ENCODE data around the gene IRGQ.
"Not testable (repeated sequence)": the region's sequence is repeated elsewhere in the genome, so short reads cannot be mapped to it uniquely, and the experiment has no call there.

IRGQ gene

GRCh38 chr19:43551399-43552197, 44.3 kb downstream of the IRGQ start:
- H3K36me3 ChIP-seq (ENCODE audit: control insufficient read depth, insufficient read depth, low read length) = peaks cover 53% of the 10 kb centered on the region
- H3K27ac ChIP-seq (ENCODE audit: low read depth, low read length) = no peak overlapping the region
- H3K9ac ChIP-seq (ENCODE audit: low read depth, low read length) = no peak overlapping the region
- no peaks in the 10 kb centered on the region for H3K9me3 ChIP-seq (ENCODE audit: control insufficient read depth, insufficient read depth, low read length)
- no peaks in the 10 kb centered on the region for H3K4me1 ChIP-seq (ENCODE audit: control insufficient read depth, insufficient read depth, low read length)
- H3K27me3 ChIP-seq (ENCODE audit: control insufficient read depth, insufficient read depth, low read length) = no peaks in the 10 kb centered on the region
- H3K4me3 ChIP-seq (ENCODE audit: low read depth, low read length) = no peak overlapping the region

GRCh38 chr19:43548706-43549105, 47.2 kb downstream of the IRGQ start:
- Histone ChIP-seq H3K27ac (ENCODE audit: low read depth, low read length) (no peak overlapping the region), H3K9ac (ENCODE audit: low read depth, low read length) (no peak overlapping the region), H3K4me3 (ENCODE audit: low read depth, low read length) (no peak overlapping the region), H3K36me3 (ENCODE audit: control insufficient read depth, insufficient read depth, low read length) (peaks cover 60% of the 10 kb centered on the region), H3K27me3 (ENCODE audit: control insufficient read depth, insufficient read depth, low read length) (no peaks in the 10 kb centered on the region), H3K9me3 (ENCODE audit: control insufficient read depth, insufficient read depth, low read length) (no peaks in the 10 kb centered on the region), H3K4me1 (ENCODE audit: control insufficient read depth, insufficient read depth, low read length) (no peaks in the 10 kb centered on the region)

- H3K9me3 ChIP-seq (ENCODE audit: control insufficient read depth, insufficient read depth, low read length); H3K9ac ChIP-seq (ENCODE audit: low read depth, low read length); H3K4me3 ChIP-seq (ENCODE audit: low read depth, low read length); H3K27ac ChIP-seq (ENCODE audit: low read depth, low read length); H3K27me3 ChIP-seq (ENCODE audit: control insufficient read depth, insufficient read depth, low read length); H3K4me1 ChIP-seq (ENCODE audit: control insufficient read depth, insufficient read depth, low read length): not testable (repeated sequence)
- H3K36me3 ChIP-seq (ENCODE audit: control insufficient read depth, insufficient read depth, low read length) = peaks cover 60% of the 10 kb centered on the region
These were observed 48.0 kb downstream of the IRGQ start for GRCh38 chr19:43547926-43548325.

- Histone ChIP-seq H3K9me3 (ENCODE audit: control insufficient read depth, insufficient read depth, low read length) (no peaks in the 10 kb centered on the region), H3K4me3 (ENCODE audit: low read depth, low read length) (no peak overlapping the region), H3K36me3 (ENCODE audit: control insufficient read depth, insufficient read depth, low read length) (peaks cover 63% of the 10 kb centered on the region)
These were observed 49.4 kb downstream of the IRGQ start for GRCh38 chr19:43546581-43546980.

GRCh38 chr19:43545981-43546380, 50.0 kb downstream of the IRGQ start:
- Histone ChIP-seq H3K4me1 (ENCODE audit: control insufficient read depth, insufficient read depth, low read length) (no peaks in the 10 kb centered on the region), H3K36me3 (ENCODE audit: control insufficient read depth, insufficient read depth, low read length) (peaks cover 61% of the 10 kb centered on the region), H3K27ac (ENCODE audit: low read depth, low read length) (no peak overlapping the region), H3K9me3 (ENCODE audit: control insufficient read depth, insufficient read depth, low read length) (no peaks in the 10 kb centered on the region), H3K27me3 (ENCODE audit: control insufficient read depth, insufficient read depth, low read length) (no peaks in the 10 kb centered on the region), H3K4me3 (ENCODE audit: low read depth, low read length) (no peak overlapping the region), H3K9ac (ENCODE audit: low read depth, low read length) (no peak overlapping the region)

More at GRCh38 chr19:43546581-43546980, 49.4 kb downstream of the IRGQ start:
- no peak overlapping the region for H3K9ac ChIP-seq (ENCODE audit: low read depth, low read length)
- H3K27me3 ChIP-seq (ENCODE audit: control insufficient read depth, insufficient read depth, low read length) = no peaks in the 10 kb centered on the region
- no peak overlapping the region for H3K27ac ChIP-seq (ENCODE audit: low read depth, low read length)
- H3K4me1 ChIP-seq (ENCODE audit: control insufficient read depth, insufficient read depth, low read length) = no peaks in the 10 kb centered on the region

- H3K4me1 ChIP-seq (ENCODE audit: control insufficient read depth, insufficient read depth, low read length) = no peaks in the 10 kb centered on the region
- H3K4me3 ChIP-seq (ENCODE audit: low read depth, low read length) = no peak overlapping the region
- no peak overlapping the region for H3K9ac ChIP-seq (ENCODE audit: low read depth, low read length)
- peaks cover 62% of the 10 kb centered on the region for H3K36me3 ChIP-seq (ENCODE audit: control insufficient read depth, insufficient read depth, low read length)
- H3K27ac ChIP-seq (ENCODE audit: low read depth, low read length) = no peak overlapping the region
- H3K27me3 ChIP-seq (ENCODE audit: control insufficient read depth, insufficient read depth, low read length) = no peaks in the 10 kb centered on the region
- H3K9me3 ChIP-seq (ENCODE audit: control insufficient read depth, insufficient read depth, low read length) = no peaks in the 10 kb centered on the region
These were observed 50.7 kb downstream of the IRGQ start for GRCh38 chr19:43545276-43545675.

GRCh38 chr19:43544077-43544476, 51.9 kb downstream of the IRGQ start:
- Histone ChIP-seq H3K27me3 (ENCODE audit: control insufficient read depth, insufficient read depth, low read length) (no peaks in the 10 kb centered on the region), H3K4me3 (ENCODE audit: low read depth, low read length) (no peak overlapping the region), H3K4me1 (ENCODE audit: control insufficient read depth, insufficient read depth, low read length) (no peaks in the 10 kb centered on the region), H3K27ac (ENCODE audit: low read depth, low read length) (no peak overlapping the region), H3K9me3 (ENCODE audit: control insufficient read depth, insufficient read depth, low read length) (0 out of 2 replicates have a peak, but pooled peaks cover 4% of the 10 kb centered on the region), H3K36me3 (ENCODE audit: control insufficient read depth, insufficient read depth, low read length) (peaks cover 61% of the 10 kb centered on the region), H3K9ac (ENCODE audit: low read depth, low read length) (no peak overlapping the region)

- Histone ChIP-seq H3K36me3 (ENCODE audit: control insufficient read depth, insufficient read depth, low read length) (peaks cover 71% of the 10 kb centered on the region), H3K27me3 (ENCODE audit: control insufficient read depth, insufficient read depth, low read length) (no peaks in the 10 kb centered on the region), H3K27ac (ENCODE audit: low read depth, low read length) (no peak overlapping the region), H3K9ac (ENCODE audit: low read depth, low read length) (no peak overlapping the region), H3K9me3 (ENCODE audit: control insufficient read depth, insufficient read depth, low read length) (0 out of 2 replicates have a peak, but pooled peaks cover 9% of the 10 kb centered on the region), H3K4me3 (ENCODE audit: low read depth, low read length) (no peak overlapping the region), H3K4me1 (ENCODE audit: control insufficient read depth, insufficient read depth, low read length) (no peaks in the 10 kb centered on the region)
These were observed 53.8 kb downstream of the IRGQ start for GRCh38 chr19:43541920-43542650.

- Histone ChIP-seq H3K4me1 (ENCODE audit: control insufficient read depth, insufficient read depth, low read length) (0 out of 2 replicates have a peak, but pooled peaks cover 4% of the 10 kb centered on the region), H3K9ac (ENCODE audit: low read depth, low read length) (no peak overlapping the region), H3K27me3 (ENCODE audit: control insufficient read depth, insufficient read depth, low read length) (no peaks in the 10 kb centered on the region), H3K27ac (ENCODE audit: low read depth, low read length) (no peak overlapping the region), H3K36me3 (ENCODE audit: control insufficient read depth, insufficient read depth, low read length) (peaks cover 65% of the 10 kb centered on the region), H3K4me3 (ENCODE audit: low read depth, low read length) (no peak overlapping the region), H3K9me3 (ENCODE audit: control insufficient read depth, insufficient read depth, low read length) (0 out of 2 replicates have a peak, but pooled peaks cover 9% of the 10 kb centered on the region)
These were observed 55.6 kb downstream of the IRGQ start for GRCh38 chr19:43540381-43540780.

- Histone ChIP-seq H3K9ac (ENCODE audit: low read depth, low read length) (no peak overlapping the region), H3K4me3 (ENCODE audit: low read depth, low read length) (no peak overlapping the region), H3K27me3 (ENCODE audit: control insufficient read depth, insufficient read depth, low read length) (no peaks in the 10 kb centered on the region), H3K4me1 (ENCODE audit: control insufficient read depth, insufficient read depth, low read length) (peaks cover 11% of the 10 kb centered on the region; the same call in 1 of the 2 replicates), H3K27ac (ENCODE audit: low read depth, low read length) (no peak overlapping the region), H3K9me3 (ENCODE audit: control insufficient read depth, insufficient read depth, low read length) (0 out of 2 replicates have a peak, but pooled peaks cover 9% of the 10 kb centered on the region), H3K36me3 (ENCODE audit: control insufficient read depth, insufficient read depth, low read length) (peaks cover 56% of the 10 kb centered on the region)
These were observed 57.0 kb downstream of the IRGQ start for GRCh38 chr19:43538922-43539321.
